Astrocyte (in vitro differentiated cells and primary cell): ENCODE data around the gene PEPD. TPM values are rescaled to one million over a fixed set of nuclear protein-coding genes. Genes with fewer than 3 reads are reported as not detected.

ENCODE experiments used
- DNase-seq: peaks from one replicate; pipeline ENCODE4 v3.0.0-alpha.2; 2010; ENCODE audit warnings: low read depth
- FAIRE-seq: peaks from 2 replicates; lab custom pipeline; 2011; peaks lifted over from hg19 to GRCh38; lab: Jason Lieb, UNC
- H2AFZ ChIP-seq: 2 replicates; pipeline ENCODE4 v1.6.0; 2012; ENCODE audit warnings: low read depth, low read length, inconsistent platforms
- H3K27ac ChIP-seq: 2 replicates; pipeline ENCODE4 v1.5.1; 2011; ENCODE audit warnings: low read depth, low read length, inconsistent platforms
- H3K27me3 ChIP-seq: 2 replicates; pipeline ENCODE4 v1.6.0; 2011; ENCODE audit warnings: low read length, inconsistent platforms; ENCODE audit not compliant: insufficient read depth
- H3K36me3 ChIP-seq: 2 replicates; pipeline ENCODE4 v1.5.1; 2011; ENCODE audit warnings: low read length, inconsistent platforms; ENCODE audit not compliant: insufficient read depth
- H3K4me1 ChIP-seq: 2 replicates; pipeline ENCODE4 v1.5.1; 2011; ENCODE audit warnings: low read length, inconsistent platforms; ENCODE audit not compliant: insufficient read depth
- H3K4me2 ChIP-seq: 2 replicates; pipeline ENCODE4 v1.6.0; 2012; ENCODE audit warnings: low read length, inconsistent platforms
- H3K4me3 ChIP-seq: 2 replicates; pipeline ENCODE4 v1.5.1; 2011; ENCODE audit warnings: low read depth, mild to moderate bottlenecking, low read length, inconsistent platforms; ENCODE audit not compliant: insufficient read depth
- H3K79me2 ChIP-seq: 2 replicates; pipeline ENCODE4 v1.6.0; 2012; ENCODE audit warnings: mild to moderate bottlenecking, low read length, inconsistent platforms; ENCODE audit not compliant: insufficient read depth
- H3K9ac ChIP-seq: 2 replicates; pipeline ENCODE4 v1.6.0; 2012; ENCODE audit warnings: mild to moderate bottlenecking, low read length, inconsistent platforms
- H3K9me3 ChIP-seq: 2 replicates; pipeline ENCODE4 v1.5.1; 2012; ENCODE audit warnings: low read depth, mild to moderate bottlenecking, low read length, inconsistent platforms; ENCODE audit not compliant: insufficient read depth
- H4K20me1 ChIP-seq: 2 replicates; pipeline ENCODE4 v1.6.0; 2012; ENCODE audit warnings: low read length, inconsistent platforms; ENCODE audit not compliant: insufficient read depth
- H3K27ac Mint-ChIP-seq: one replicate; pipeline ENCODE4 v1.8.0; 2021; ENCODE audit warnings: mild to moderate bottlenecking, mixed read lengths; ENCODE audit not compliant: unreplicated experiment
- H3K27me3 Mint-ChIP-seq: one replicate; pipeline ENCODE4 v1.8.0; 2021; ENCODE audit warnings: low read depth, mixed read lengths; ENCODE audit not compliant: unreplicated experiment
- H3K36me3 Mint-ChIP-seq: one replicate; pipeline ENCODE4 v1.8.0; 2021; ENCODE audit warnings: low read depth, mixed read lengths; ENCODE audit not compliant: unreplicated experiment
- H3K4me1 Mint-ChIP-seq: one replicate; pipeline ENCODE4 v1.8.0; 2021; ENCODE audit warnings: low read depth, mixed read lengths; ENCODE audit not compliant: unreplicated experiment
- H3K4me3 Mint-ChIP-seq: one replicate; pipeline ENCODE4 v1.8.0; 2021; ENCODE audit warnings: mild to moderate bottlenecking, moderate library complexity, mixed read lengths; ENCODE audit not compliant: unreplicated experiment
- H3K9me3 Mint-ChIP-seq: one replicate; pipeline ENCODE4 v1.8.0; 2021; ENCODE audit warnings: mild to moderate bottlenecking, mixed read lengths; ENCODE audit not compliant: unreplicated experiment
- CTCF ChIP-seq: IDR thresholded peaks from 2 replicates; pipeline ENCODE4 v1.5.1; 2011; ENCODE audit warnings: low read depth, mild to moderate bottlenecking, inconsistent platforms, low read length, moderate library complexity; ENCODE audit not compliant: insufficient read depth
- EZH2 ChIP-seq: IDR thresholded peaks from 2 replicates; pipeline ENCODE4 v1.6.1; 2012; ENCODE audit warnings: mild to moderate bottlenecking, low read length, inconsistent platforms; ENCODE audit not compliant: insufficient read depth
- total RNA-seq: library from RNA; stranded (reverse); gene quantifications from 2 replicates; pipeline ENCODE4 v1.2.1, GENCODE V29; 2021

The PEPD gene
- total RNA-seq, 1 donor from 2014 or later: 37.9 TPM

GRCh38 chr19:33395561-33396550 lies 125.7 kb downstream of the PEPD start:
- H3K27ac ChIP-seq: no peak overlapping the region
- no peak for FAIRE-seq
- no peak overlapping the region for H3K9ac ChIP-seq
- H3K79me2 ChIP-seq: no peaks in the 10 kb centered on the region
- no peaks in the 10 kb centered on the region for H3K9me3 ChIP-seq
- peak; percentile 34 for DNase-seq
- H3K9me3 Mint-ChIP-seq: no peaks in the 10 kb centered on the region
- no peak overlapping the region for H3K27ac Mint-ChIP-seq
- H4K20me1 ChIP-seq: peaks cover 70% of the 10 kb centered on the region
- H3K4me2 ChIP-seq: no peak overlapping the region
- H3K36me3 ChIP-seq: no peaks in the 10 kb centered on the region
- H3K4me3 ChIP-seq: no peak overlapping the region
- no peak overlapping the region for H3K4me3 Mint-ChIP-seq
- no peak overlapping the region for H2AFZ ChIP-seq
- peaks cover 41% of the 10 kb centered on the region for H3K4me1 ChIP-seq
- H3K36me3 Mint-ChIP-seq: peaks cover 2% of the 10 kb centered on the region
- H3K27me3 ChIP-seq: no peaks in the 10 kb centered on the region
- H3K4me1 Mint-ChIP-seq: peaks cover 9% of the 10 kb centered on the region
- H3K27me3 Mint-ChIP-seq: peaks cover 2% of the 10 kb centered on the region
- TF ChIP-seq EZH2 (no peak), CTCF (no peak)

GRCh38 chr19:33394723-33395560 lies 126.6 kb downstream of the PEPD start:
- TF ChIP-seq EZH2 (no peak), CTCF (no peak)
- Histone ChIP-seq H3K27me3 (no peaks in the 10 kb centered on the region), H3K4me2 (peak overlapping the region; percentile 46), H3K4me1 (peaks cover 41% of the 10 kb centered on the region), H4K20me1 (peaks cover 79% of the 10 kb centered on the region), H3K79me2 (no peaks in the 10 kb centered on the region), H3K4me3 (no peak overlapping the region), H2AFZ (no peak overlapping the region), H3K27ac (no peak overlapping the region), H3K9ac (no peak overlapping the region), H3K36me3 (no peaks in the 10 kb centered on the region), H3K9me3 (no peaks in the 10 kb centered on the region)
- Mint-ChIP-seq H3K4me3 (no peak overlapping the region), H3K36me3 (peaks cover 2% of the 10 kb centered on the region), H3K4me1 (peaks cover 9% of the 10 kb centered on the region), H3K9me3 (no peaks in the 10 kb centered on the region), H3K27me3 (peaks cover 2% of the 10 kb centered on the region), H3K27ac (no peak overlapping the region)
- DNase-seq (no peak), FAIRE-seq (no peak)
